GM13977 (cell line): ENCODE data around the gene PTGES3.

Source experiments
- DNase-seq: peaks from one replicate; pipeline ENCODE4 v3.0.0; 2012; ENCODE audit warnings: low spot score
- in situ Hi-C: fragments of 300-500 bp; cut with MboI; formaldehyde crosslinking; loops from one replicate; pipeline ENCODE4 v1.12.0; 2022; ENCODE audit warnings: low sequenced_read_pairs, low pct_unique_long_range_greater_than_20kb, mixed read lengths, inconsistent platforms; ENCODE audit not compliant: unreplicated experiment
- TF ChIP-seq, protein P1 (sequence below): IDR thresholded peaks from 2 replicates; pipeline ENCODE4 v1.5.1; 2012; ENCODE audit warnings: mild to moderate bottlenecking, control low read depth; ENCODE audit not compliant: insufficient read depth; ENCODE audit errors: extremely low read depth, missing control alignments

Gene PTGES3

DNA sequence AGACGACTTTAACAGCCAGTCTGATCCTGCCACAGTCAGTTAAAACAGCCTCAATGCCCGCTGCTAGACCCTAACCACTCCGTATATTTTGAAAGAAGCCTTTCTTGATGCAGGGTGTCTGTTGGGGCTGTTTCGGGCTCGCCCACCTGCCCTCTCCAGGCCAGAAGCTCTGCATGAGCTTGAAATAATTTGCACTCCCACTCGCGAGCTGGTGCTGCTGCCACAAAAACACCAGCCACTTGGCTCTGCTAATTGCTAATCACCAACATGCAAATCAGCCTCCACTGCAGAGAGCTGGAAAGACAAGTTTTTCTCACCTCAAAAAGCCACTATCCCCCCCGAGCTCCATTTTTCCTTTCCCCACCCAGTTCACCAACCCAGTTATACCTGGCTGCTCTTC is 73.5 kb downstream of the PTGES3 start:
- TF ChIP-seq, protein P1, sequence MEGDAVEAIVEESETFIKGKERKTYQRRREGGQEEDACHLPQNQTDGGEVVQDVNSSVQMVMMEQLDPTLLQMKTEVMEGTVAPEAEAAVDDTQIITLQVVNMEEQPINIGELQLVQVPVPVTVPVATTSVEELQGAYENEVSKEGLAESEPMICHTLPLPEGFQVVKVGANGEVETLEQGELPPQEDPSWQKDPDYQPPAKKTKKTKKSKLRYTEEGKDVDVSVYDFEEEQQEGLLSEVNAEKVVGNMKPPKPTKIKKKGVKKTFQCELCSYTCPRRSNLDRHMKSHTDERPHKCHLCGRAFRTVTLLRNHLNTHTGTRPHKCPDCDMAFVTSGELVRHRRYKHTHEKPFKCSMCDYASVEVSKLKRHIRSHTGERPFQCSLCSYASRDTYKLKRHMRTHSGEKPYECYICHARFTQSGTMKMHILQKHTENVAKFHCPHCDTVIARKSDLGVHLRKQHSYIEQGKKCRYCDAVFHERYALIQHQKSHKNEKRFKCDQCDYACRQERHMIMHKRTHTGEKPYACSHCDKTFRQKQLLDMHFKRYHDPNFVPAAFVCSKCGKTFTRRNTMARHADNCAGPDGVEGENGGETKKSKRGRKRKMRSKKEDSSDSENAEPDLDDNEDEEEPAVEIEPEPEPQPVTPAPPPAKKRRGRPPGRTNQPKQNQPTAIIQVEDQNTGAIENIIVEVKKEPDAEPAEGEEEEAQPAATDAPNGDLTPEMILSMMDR, result no peak
- DNase-seq, result no peak
- in situ Hi-C loops, result no loop called here
